NCI-H345 (cell line): ENCODE measurements around the gene SPATA33.
"Not testable (repeated sequence)": the region's sequence is repeated elsewhere in the genome, so short reads cannot be mapped to it uniquely, and the experiment has no call there.

ENCODE experiments used
- DNase-seq: peaks from one replicate; lab custom pipeline; 2025; lab: John Stamatoyannopoulos, UW

The SPATA33 gene

DNA sequence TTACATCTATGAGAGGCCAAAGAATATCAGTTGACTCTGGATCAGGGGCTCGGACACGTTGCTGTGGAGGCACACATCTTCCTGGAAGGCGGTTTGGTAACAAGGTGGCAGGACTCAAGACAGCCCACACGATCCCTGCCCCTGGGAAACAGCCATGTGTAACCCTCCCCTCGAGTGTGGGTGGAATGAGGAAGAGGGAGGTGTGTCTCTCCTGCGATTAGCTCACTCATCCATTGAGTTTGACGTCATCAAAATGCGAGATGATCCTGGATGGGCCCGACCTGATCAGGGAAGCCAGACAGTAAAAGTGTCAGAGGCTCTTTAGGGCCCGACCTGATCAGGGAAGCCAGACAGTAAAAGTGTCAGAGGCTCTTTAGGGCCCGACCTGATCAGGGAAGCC lies 6.6 kb downstream of the SPATA33 start:
- not testable (repeated sequence) for DNase-seq

DNA sequence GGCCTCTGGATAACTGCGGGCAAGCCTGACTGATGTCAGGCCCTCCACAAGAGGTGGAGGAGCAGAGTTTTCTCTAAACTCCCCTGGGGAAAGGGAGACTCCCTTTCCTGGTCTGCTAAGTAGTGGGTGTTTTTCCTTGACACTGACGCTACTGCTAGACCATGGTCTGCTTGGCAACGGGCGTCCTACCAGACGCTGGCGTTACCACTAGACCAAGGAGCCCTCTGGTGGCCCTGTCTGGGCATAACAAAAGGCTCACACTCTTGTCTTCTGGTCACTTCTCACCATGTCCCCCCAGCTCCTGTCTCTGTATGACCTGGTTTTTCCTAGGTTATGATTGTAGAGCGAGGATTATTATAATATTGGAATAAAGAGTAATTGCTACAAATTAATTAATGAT lies 9.4 kb downstream of the SPATA33 start:
- DNase-seq, result not testable (repeated sequence)

DNA sequence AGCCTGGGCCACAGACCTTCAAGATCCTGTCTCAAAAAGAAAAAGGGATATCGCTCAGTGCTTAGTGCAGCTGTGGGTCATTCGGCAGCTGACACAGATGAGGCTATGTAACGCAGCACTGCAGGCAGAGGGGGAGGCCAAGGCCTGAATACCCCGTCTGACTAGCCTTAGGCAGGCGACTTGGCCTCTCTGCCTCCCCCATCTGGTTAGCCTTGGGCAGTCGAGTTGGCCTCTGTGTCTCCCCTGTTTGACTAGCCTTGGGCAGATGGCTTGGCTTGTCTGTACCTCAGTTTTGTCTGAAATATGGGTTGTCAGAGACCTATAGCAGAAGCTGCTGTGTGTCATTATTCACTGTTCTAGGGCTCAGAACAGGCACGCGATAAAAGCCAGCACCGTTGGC lies 10.0 kb downstream of the SPATA33 start:
- no peak for DNase-seq

DNA sequence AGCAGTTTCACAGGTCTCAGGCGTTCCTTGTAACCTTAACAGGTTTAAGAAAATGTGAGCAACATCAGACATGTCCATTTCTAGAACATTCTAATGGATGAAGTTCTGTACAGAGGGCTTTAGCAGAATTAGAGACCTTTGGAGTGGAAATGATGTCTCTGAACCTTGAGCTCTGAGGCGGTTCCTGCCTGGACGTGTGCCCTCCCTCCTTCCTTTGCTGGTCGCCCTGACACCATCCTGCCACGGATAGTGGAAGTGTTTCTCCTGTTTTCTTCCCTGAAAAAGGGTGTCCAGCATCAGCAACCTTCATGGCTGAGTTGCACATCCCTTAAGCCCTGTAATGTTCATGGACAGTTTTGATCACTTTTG lies 11.1 kb downstream of the SPATA33 start:
- DNase-seq, result no peak

DNA sequence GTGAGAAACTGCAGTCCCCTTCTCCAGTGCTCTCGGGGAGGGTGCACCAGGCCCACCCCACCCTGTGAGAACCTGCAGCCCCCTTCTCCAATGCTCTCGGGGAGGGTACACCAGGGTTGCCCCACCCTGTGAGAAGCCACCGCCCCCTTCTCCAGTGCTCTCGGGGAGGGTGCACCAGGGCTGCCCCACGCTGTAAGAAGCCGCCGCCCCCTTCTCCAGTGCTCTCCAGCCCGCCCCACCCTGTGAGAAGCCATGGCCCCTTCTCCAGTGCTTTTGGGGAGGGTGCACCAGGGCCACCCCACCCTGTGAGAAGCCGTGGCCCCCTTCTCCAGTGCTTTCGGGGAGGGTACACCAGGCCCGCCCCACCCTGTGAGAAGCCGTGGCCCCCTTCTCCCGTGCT lies 12.1 kb downstream of the SPATA33 start:
- no peak for DNase-seq

DNA sequence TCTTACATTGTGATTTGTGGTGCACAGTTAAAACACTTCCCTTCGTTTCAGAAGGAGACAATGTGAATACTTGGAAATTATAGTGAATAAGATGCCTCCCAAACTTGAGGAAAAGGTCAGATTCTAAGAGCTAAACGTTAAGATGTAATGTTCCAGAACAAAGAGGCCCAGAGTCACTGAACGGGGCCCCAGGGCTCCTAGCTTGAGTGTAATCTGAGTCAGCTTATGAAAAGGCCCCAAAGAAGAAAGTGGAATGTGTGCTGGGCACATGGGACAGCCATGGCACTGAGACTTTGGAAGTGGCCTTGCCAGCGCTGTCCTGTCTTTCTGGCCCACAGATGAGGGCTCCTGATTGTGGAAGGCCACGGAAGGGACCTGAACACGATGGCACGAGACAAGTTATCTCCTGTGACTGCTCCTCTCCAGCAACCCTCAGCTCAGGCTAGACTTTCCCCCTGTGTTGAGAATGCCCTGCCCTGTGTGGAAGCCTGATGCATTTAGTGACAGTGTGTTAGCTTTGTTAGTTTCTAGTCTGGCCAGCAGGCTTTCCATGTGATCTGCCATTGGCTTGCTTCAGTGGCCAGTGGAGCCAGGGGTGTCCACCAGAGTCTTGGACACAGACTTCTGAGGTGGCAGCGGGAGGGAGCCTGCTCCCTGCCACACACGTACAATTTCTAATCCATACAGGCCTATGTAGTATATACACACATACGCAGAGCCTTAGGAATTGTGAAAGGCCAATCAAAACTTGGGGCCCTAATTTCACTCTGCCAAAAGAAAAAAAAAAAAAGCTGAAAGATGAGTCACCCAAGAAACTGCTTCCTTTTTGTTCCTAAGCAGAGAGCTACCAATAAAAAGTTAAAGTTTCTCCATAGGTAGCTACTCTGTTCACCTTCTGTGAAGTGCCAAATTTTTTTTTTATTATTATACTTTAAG lies 13.1 kb downstream of the SPATA33 start:
- no peak for DNase-seq

DNA sequence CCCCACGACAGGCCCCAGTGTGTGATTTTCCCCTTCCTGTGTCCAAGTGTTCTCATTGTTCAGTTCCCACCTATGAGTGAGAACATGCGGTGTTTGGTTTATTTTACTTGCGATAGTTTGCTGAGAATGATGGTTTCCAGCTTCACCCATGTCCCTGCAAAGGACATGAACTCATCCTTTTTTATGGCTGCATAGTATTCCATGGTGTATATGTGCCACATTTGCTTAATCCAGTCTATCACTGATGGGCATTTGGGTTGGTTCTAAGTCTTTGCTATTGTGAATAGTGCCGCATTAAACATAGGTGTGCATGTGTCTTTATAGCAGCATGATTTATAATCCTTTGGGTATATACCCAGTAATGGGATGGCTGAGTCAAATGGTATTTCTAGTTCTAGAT lies 13.9 kb downstream of the SPATA33 start:
- not testable (repeated sequence) for DNase-seq

DNA sequence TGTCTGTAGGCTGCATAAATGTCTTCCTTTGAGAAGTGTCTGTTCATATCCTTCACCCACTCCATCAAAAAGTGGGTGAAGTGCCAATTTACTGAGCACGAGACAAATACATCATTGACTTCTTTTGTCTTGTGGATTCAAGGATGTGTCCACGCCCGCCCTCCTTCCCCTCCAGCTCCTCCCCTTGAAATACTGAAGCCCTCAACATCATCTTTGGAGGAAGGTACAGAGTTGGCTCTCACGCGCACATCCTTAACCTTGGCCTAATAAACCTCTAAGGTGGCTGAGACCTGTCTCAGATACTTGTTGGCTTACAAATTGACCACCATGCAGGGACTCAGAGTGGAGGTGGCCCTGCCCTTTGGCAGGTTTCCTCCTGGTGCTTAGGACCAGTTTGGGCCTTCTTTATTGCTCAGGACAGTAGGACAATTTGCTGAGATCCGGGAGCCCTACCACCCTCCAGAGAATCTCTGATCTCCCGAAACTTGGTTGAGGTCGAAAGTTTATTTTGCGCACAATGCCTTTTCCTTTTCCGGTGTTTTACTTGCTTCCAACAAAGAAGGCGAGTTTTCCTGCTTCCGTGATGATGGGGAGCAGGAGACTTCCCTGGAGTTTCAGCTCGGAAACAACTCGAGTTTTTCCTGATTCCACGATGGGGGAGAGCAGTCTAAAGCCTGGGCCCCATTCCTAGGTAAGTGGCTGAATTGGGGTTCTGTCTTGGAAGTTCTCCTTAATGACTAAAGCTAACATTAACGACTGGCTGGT lies 14.7 kb downstream of the SPATA33 start:
- DNase-seq, result no peak

DNA sequence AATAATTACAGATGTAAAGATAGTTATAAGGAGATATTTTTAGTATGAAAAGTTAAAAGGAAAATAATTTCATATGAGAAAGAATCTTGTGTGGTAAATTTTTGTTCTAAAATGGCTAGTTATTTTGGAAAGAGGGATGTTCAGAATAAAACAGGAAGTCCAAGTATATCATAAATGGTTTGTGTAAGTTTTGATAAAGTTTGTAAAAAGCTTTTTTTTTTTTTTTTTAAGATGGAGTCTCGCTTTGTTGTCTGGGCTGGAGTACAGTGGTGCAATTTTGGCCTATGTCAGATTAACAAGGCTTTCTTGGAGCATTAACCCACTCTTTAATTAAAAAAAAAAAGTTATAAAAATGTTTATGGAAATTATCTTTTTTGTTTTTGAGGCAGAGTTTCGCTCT lies 20.6 kb downstream of the SPATA33 start:
- no peak for DNase-seq

DNA sequence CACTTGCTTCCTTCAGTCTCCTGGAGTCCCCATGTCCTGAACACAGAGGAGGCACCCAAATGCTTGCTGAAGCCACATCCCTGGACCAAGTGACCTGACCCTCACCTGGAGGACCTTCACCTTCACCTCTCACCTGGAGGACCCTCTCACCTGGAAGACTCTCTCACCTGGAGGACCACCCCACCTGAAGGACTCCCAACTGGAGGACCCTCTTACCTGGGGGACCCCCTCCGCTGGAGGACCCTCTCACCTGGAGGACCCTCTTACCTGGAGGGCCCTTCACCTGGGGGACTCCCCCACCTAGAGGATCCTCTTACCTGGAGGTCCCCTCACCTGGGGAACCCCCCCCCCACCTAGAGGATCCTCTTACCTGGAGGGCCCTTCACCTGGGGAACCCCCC lies 28.3 kb downstream of the SPATA33 start:
- no peak for DNase-seq

DNA sequence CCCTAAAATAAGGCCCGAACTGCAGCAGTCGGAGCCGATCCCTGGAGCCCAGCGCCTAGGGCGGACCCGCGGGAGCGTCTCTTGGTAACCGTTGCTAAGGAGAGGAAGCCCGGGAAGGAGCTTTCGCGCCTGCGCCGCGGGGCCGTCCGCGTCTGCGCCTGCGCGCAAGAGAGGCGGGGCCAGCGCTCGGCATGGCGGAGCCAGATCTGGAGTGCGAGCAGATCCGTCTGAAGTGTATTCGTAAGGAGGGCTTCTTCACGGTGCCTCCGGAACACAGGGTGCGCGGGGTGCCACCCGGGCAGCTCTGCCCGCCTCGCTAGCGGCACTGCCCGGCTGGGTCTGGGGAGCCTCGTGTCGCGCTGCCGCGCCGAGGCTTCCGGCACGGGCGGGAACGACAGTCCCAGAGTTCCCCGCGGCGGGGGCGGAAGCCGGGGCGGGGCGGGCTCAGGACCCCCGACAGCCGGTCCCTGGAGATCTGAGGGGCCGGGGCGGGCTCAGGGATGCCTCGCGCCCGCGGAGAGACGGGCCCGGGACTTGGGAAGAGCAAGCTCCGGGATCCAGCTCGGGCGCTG lies 29.0 kb downstream of the SPATA33 start, which contains the start of gene CDK10:
TSS of gene CDK10 (plus strand) at position 170 of the 572 bp plus-strand sequence. CDS start at position 192, 22 bp downstream.
- DNase-seq, result peak; percentile 86

DNA sequence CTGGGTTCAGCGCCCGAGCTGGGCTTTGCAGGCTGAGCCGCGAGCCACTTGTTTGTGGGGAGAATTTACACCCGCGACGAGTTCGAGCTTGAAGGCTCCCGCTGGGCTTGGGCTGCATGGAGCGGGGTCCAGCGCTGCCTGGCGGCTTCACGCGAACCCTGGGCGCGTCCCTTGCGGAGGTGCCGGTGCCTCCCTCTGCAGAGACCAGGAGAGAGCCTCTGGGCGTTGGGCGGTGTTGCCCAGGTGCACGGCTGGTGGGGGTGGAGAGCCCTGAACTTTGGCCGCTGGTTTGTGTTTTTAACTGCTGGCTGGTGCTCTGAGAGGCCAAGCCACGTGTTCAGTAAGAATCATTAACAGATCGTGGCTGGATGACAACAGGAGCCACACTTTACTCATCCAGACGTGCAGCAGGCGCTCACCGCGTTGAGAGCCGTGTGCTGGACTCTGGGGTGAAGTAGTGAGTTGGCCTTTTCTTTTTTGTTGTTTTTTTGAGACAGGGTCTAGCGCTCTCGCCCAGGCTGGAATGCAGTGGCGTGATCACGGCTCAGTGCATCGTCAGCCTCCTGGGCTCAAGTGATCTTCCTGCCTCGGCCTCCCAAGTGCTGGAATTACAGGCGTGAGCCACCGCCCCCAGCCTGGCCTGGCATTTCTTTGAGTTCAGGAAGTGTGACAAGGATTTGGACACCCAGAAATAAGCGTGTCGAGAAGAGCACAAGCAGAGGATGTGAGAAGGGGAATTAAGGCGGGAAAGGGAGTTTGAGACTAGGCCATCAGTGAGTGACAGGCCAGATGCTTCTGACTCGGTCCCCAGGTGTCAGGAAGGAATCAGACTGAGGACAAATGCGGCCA lies 29.7 kb downstream of the SPATA33 start:
- DNase-seq, result peak; percentile 57

DNA sequence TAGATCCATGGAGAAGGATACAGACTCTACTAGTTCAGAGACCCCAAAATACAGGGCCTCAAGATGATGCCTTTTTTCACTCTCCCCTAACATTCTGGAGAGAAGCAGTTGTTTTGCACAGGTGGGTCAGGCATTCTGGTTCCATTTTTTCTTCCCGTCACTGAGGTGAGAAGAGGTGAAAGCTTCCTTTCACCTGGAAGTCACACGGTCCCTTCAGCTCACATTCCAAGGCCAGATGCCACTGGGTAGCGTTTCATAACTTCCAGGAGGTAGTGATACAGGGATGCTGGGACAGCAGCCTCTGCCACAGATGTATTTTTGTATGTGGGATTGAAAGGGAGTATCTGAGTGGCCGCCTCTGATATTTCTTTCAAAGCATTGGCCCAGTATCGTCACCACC lies 30.8 kb downstream of the SPATA33 start:
- no peak for DNase-seq

DNA sequence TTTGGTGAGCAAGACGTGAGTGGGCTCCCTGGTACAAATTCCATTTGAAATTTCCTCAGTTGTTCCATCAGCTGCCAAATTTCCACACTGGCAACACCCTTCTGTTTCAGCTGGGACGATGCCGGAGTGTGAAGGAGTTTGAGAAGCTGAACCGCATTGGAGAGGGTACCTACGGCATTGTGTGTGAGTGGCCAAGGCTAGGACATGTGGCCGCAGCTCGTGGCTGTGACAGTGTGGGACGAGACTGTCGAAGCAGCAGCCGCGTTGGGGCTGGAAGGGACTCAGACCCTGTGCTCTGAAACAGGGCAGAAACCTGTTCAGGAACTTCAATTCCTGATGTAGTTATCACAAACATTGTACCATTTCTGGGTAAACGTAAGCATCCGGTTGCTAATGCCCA lies 31.5 kb downstream of the SPATA33 start:
- DNase-seq, result no peak

DNA sequence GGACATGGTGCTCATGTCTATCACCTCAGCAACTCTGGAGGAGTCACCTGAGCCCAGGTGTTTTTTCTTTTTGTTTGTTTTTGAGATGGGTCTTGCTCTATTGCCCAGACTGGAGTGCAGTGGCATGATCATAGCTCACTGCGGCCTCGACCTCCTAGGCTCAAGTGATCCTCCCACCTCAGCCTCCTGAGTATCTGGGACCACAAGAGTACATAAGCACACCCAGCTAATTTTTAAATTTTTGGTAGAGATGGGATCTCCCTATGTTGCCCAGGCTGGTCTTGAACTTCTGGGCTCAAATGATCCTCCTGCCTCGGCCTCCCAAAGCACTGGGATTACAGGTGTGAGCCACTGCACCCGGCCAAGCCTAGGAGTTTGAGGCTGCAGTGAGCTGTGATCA lies 32.0 kb downstream of the SPATA33 start:
- not testable (repeated sequence) for DNase-seq

DNA sequence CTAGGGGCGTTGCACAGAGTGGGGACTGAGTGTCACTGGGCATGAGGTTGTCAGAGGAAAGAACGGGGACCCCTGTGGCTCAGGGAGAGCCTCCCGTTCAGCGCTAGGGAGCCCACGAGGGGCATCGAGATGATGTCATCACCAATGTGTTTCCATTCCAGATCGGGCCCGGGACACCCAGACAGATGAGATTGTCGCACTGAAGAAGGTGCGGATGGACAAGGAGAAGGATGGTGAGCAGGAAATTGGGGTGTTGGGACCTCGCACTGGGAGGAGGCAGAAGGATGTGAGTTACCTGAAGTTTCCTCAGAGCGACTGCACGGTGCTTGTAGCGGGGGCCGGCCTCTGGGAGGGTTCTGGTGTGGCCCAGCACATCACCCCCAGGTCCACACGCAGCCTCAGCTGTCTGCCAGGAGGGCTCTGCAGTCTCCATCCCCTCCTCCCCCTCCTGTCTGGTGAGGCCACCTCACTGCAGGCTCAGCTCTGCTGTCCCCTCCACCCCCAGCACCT lies 32.8 kb downstream of the SPATA33 start:
- DNase-seq, result no peak

DNA sequence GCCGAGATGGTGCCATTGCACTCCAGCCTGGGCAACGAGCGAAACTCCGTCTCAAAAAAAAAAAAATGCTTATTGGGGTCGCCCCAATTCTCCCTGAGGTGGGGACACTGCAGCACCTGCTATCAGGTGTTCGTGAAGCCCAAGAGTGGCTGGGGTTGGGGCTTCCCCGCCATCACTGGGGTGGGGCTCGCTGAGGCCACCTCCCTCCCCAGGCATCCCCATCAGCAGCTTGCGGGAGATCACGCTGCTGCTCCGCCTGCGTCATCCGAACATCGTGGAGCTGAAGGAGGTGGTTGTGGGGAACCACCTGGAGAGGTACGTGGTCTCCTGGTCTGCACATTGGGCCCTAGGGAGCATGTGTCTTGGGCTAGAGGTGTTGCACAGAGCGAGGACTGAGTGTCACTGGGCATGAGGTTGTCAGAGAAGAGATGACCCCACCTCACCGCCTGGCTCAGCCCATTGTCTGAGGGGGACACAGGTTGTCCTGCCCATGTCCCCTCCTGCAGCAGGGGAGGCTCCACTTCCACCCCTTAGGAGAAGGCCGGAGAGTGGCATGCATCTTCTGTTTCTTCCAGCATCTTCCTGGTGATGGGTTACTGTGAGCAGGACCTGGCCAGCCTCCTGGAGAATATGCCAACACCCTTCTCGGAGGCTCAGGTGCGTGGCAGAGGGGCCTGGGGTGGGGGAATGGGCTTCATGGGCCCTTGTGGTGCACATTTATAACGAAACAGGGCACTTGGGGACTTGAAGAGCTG lies 33.8 kb downstream of the SPATA33 start:
- no peak for DNase-seq

DNA sequence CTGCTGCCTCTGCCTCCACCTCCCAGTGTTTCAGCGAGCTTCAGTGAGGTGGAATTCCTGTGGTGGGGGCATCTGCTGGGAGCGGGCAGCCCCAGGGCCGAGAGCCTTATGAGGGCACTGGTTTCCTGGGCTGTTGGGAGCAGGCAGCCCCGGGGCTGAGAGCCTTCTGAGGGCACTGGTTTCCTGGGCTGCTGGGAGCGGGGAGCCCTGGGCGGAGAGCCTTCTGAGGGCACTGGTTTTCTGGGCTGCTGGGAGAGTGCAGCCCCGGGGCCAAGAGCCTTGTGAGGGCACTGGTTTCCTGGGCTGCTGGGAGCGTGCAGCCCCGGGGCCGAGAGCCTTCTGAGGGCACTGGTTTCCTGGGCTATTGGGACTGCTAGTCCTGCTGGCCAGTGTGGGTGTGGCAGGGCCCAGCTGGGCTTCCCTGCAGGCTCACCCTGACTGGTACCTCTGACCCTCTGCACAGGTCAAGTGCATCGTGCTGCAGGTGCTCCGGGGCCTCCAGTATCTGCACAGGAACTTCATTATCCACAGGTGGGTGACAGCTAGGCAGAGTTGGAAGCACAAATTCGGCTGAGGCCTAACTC lies 34.4 kb downstream of the SPATA33 start:
- DNase-seq, result no peak

DNA sequence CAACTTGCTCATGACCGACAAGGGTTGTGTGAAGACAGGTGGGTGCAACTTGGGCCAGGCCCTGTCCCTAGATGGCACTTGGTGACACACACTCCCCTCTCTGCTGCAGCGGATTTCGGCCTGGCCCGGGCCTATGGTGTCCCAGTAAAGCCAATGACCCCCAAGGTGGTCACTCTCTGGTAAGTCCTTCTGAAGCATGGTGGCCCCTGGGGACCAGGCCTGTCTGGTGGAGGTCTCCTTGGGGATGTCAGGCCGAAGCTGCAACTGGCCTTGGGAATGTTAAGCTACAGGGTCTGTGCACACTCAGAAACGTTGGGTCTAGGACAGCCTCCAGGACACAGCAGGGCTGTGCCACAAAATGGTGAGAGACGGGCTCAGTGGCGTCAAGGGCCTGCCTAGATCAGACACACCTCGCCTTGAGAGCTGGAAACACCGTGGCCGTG lies 35.7 kb downstream of the SPATA33 start:
- no peak for DNase-seq
